Upper lobe of left lung (tissue), 6 donors: ENCODE measurements around the gene IPO5. TPM values are rescaled to one million over a fixed set of nuclear protein-coding genes. Genes with fewer than 3 reads are reported as not detected.

Experiments
- ATAC-seq, 2 donors: fragments of 200-7000 bp; cut with Tn5 transposase; one replicate each; pipeline ENCODE4 v1.9.1; 2022; ENCODE audit warnings: mild to moderate bottlenecking in 2 of 2, moderate library complexity in 2 of 2; ENCODE audit not compliant: low FRiP score in 2 of 2
- DNase-seq, 2 donors: peaks; one replicate each; pipeline ENCODE4 v3.0.0-alpha.2; 2019 to 2020
- H3K27ac ChIP-seq, 4 donors: fragments of 200-600 bp; sonication (generic); one replicate each; pipeline ENCODE4 v1.5.1; 2016 to 2019
- H3K27me3 ChIP-seq, 4 donors: fragments of 200-600 bp; sonication (generic); one replicate each; pipeline ENCODE4 v1.5.1; 2017 to 2019
- H3K36me3 ChIP-seq, 4 donors: fragments of 200-600 bp; sonication (generic); one replicate each; pipeline ENCODE4 v1.5.1; 2016 to 2019
- H3K4me1 ChIP-seq, 4 donors: fragments of 200-600 bp; sonication (generic); one replicate each; pipeline ENCODE4 v1.5.1; 2018 to 2019
- H3K4me3 ChIP-seq, 4 donors: fragments of 200-600 bp; sonication (generic); one replicate each; pipeline ENCODE4 v1.5.1; 2017 to 2019; ENCODE audit warnings: mild to moderate bottlenecking in 2 of 4, moderate library complexity in 1 of 4
- H3K9me3 ChIP-seq, 4 donors: fragments of 200-600 bp; sonication (generic); one replicate each; pipeline ENCODE4 v1.5.1; 2018 to 2019
- CTCF ChIP-seq, 6 experiments: fragments of 450-650 bp in 4 of 6; fragments of 200-600 bp in 2 of 6; sonication (generic) in 2 of 6; IDR thresholded peaks; one replicate each; pipeline ENCODE4 v1.5.1; 2016 to 2019; ENCODE audit warnings: antibody characterized with exemption in 6 of 6
- EP300 ChIP-seq, 4 donors: sonication (generic); formaldehyde crosslinking; IDR thresholded peaks; one replicate each; pipeline ENCODE4 v1.5.1; 2017; ENCODE audit warnings: antibody characterized with exemption in 4 of 4, control low read depth in 2 of 4
- POLR2A ChIP-seq, 4 donors: fragments of 450-650 bp; IDR thresholded peaks; one replicate each; pipeline ENCODE4 v1.5.1; 2016 to 2017; ENCODE audit warnings: antibody characterized with exemption in 4 of 4, mild to moderate bottlenecking in 2 of 4
- POLR2AphosphoS5 ChIP-seq, 2 donors: sonication (generic); formaldehyde crosslinking; IDR thresholded peaks; one replicate each; pipeline ENCODE4 v1.5.1; 2017; ENCODE audit warnings: antibody characterized with exemption in 2 of 2
- WGBS, 2 donors: methylation state at CpG; one replicate each; pipeline ENCODE4 v1.1.5; 2017 to 2018; 5-methylcytosine and 5-hydroxymethylcytosine counted together
- total RNA-seq, 6 donors: library from RNA; depleted of rRNA in 4 of 6; stranded (reverse); fragments of >200 nt in 4 of 6; gene quantifications; one replicate each; pipeline versions ENCODE4 v1.1.0 to v1.2.1, GENCODE V29; 2016 to 2021
- donor health status: DM: no; HTN: no; CAD: no; lungs with moderate emphysema.
- donor health status: DM: no; HTN: yes; CAD: no; lungs with severe emphysema.

Gene IPO5
- total RNA-seq, 6 donors from 2014 or later = 35.8 to 127 (median 75.6) TPM

DNA sequence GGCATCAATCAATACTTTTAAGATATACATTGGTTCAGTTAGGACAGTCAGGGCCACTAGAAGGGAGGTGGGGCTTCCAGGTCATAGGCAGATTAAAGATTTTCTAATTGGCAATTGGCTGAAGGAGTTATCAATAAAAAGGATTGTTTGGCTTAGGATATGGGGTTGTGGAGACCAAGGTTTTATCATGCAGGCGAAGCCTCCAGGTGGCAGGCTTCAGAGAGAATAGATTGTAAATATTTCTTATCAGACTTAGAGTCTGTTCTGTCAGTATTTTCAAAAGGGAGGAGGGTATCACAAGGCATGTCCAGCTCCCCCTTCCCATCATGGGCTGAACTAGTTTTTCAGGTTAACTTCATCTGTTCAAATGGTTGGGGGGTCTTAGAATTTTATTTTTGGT is 112.0 kb downstream of the IPO5 start:
- H3K4me3 ChIP-seq = no peak overlapping the region
- H3K27me3 ChIP-seq = no peaks in the 10 kb centered on the region
- no peaks in the 10 kb centered on the region for H3K9me3 ChIP-seq
- no peak overlapping the region for H3K27ac ChIP-seq
- no peaks in the 10 kb centered on the region for H3K36me3 ChIP-seq
- ATAC-seq (no peak), DNase-seq (no peak)
- TF ChIP-seq EP300 (IDR thresholded peaks at IDR 0.05) (no peak), POLR2A (IDR thresholded peaks at IDR 0.05) (no peak), POLR2AphosphoS5 (IDR thresholded peaks at IDR 0.05) (no peak), CTCF (IDR thresholded peaks at IDR 0.05) (no peak)
- H3K4me1 ChIP-seq = no peaks in the 10 kb centered on the region
- WGBS, 2 donors = 88 to 100% methylated on average over 1 of the region's 1 CpG

DNA sequence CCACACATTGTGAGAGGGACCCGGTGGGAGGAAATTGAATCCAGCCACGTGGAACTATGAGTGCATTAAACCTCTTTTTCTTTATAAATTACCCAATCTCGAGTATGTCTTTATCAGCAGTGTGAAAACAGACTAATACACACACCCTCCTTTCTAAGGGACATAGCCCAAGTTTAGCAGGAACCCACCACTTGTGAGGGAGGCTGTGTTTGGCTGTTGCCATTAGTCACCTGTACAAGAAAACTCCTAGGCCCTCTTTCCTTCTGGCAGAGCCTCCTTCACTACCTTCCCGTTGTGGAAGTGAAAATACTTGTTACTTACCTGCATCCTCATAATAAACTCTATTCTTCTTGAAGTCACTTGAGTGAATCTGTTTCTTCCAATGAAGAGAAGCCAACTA is 113.2 kb downstream of the IPO5 start:
- 49 to 56% methylated on average over 4 of the region's 4 CpGs for WGBS, 2 donors
- H3K4me1 ChIP-seq = no peaks in the 10 kb centered on the region
- H3K27ac ChIP-seq = no peak overlapping the region
- H3K4me3 ChIP-seq = no peak overlapping the region
- H3K9me3 ChIP-seq = no peaks in the 10 kb centered on the region
- ATAC-seq (peak in 1 of 2 donors; percentile 53), DNase-seq (no peak)
- no peaks in the 10 kb centered on the region for H3K27me3 ChIP-seq
- TF ChIP-seq POLR2A (IDR thresholded peaks at IDR 0.05) = no peak
- H3K36me3 ChIP-seq = no peaks in the 10 kb centered on the region

DNA sequence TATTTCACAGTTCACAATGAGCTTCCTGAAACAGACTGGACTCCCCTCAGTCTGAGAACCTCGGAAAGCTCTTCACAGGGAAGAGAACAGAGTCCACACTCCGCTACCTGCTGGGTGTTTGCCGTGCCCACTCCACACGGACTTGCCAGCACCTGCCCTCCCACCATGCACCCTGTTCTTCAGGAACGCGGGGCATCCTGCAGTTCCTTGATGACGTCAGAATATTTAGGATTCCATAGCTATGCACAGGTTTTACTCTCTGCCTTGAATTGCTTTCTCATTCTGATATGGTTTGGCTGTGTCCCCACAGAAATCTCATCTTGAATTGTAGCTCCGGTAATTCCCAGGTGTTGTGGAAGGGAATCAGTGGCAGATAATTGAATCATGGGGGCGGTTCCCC is 115.0 kb downstream of the IPO5 start:
- no peak overlapping the region for H3K4me3 ChIP-seq
- ATAC-seq (peak in 1 of 2 donors; percentile 43), DNase-seq (no peak)
- no peak for TF ChIP-seq CTCF (IDR thresholded peaks at IDR 0.05)
- no peak for TF ChIP-seq POLR2AphosphoS5 (IDR thresholded peaks at IDR 0.05)
- no peak for TF ChIP-seq POLR2A (IDR thresholded peaks at IDR 0.05)
- TF ChIP-seq EP300 (IDR thresholded peaks at IDR 0.05) = no peak
- H3K9me3 ChIP-seq = no peaks in the 10 kb centered on the region
- H3K27ac ChIP-seq = no peak overlapping the region
- H3K4me1 ChIP-seq = no peaks in the 10 kb centered on the region
- 71 to 77% methylated on average over 9 of the region's 9 CpGs for WGBS, 2 donors
- no peaks in the 10 kb centered on the region for H3K27me3 ChIP-seq
- no peaks in the 10 kb centered on the region for H3K36me3 ChIP-seq

GRCh38 chr13:98069985-98070384 is 116.5 kb downstream of the IPO5 start:
- WGBS, 2 donors = 83 to 86% methylated on average over 1 of the region's 1 CpG
- TF ChIP-seq EP300 (IDR thresholded peaks at IDR 0.05) (no peak), POLR2AphosphoS5 (IDR thresholded peaks at IDR 0.05) (no peak), POLR2A (IDR thresholded peaks at IDR 0.05) (no peak), CTCF (IDR thresholded peaks at IDR 0.05) (no peak)
- ATAC-seq = no peak

DNA sequence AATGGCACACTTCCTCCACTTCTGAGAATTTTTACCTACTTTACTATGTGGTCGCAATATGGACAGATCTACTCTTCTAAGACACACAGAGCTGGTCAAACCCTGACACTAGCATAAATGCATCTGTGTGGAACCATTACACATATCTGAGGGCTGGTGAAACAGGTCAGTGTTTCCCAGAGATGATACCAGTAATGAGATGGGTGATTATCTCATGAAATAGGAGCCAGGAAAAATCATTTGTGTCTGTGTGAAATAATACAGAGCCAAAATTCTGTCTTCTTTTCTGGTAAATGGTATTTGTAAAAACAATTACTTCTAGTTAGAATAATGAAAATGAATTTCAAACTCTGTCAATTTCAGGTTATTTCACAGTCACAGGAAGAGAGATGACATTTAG is 117.8 kb downstream of the IPO5 start:
- DNase-seq = no peak
- Histone ChIP-seq H3K4me3 (no peak overlapping the region), H3K27me3 (no peaks in the 10 kb centered on the region), H3K4me1 (no peaks in the 10 kb centered on the region), H3K36me3 (no peaks in the 10 kb centered on the region), H3K27ac (no peak overlapping the region), H3K9me3 (no peaks in the 10 kb centered on the region)
- TF ChIP-seq POLR2AphosphoS5 (IDR thresholded peaks at IDR 0.05) (no peak), POLR2A (IDR thresholded peaks at IDR 0.05) (no peak), EP300 (IDR thresholded peaks at IDR 0.05) (no peak), CTCF (IDR thresholded peaks at IDR 0.05) (no peak)
- WGBS, 2 donors = 88 to 96% methylated on average over 1 of the region's 1 CpG
- no peak for ATAC-seq

More at GRCh38 chr13:98069985-98070384, 116.5 kb downstream of the IPO5 start:
- Histone ChIP-seq H3K4me1 (no peaks in the 10 kb centered on the region), H3K9me3 (no peaks in the 10 kb centered on the region), H3K27me3 (no peaks in the 10 kb centered on the region), H3K4me3 (no peak overlapping the region), H3K36me3 (no peaks in the 10 kb centered on the region), H3K27ac (no peak overlapping the region)
- no peak for DNase-seq
